Body of pancreas (tissue), 4 donors: ENCODE results near the gene ZNF354B. TPM values are rescaled to one million over a fixed set of nuclear protein-coding genes. Genes with fewer than 3 reads are reported as not detected.

ENCODE experiments used
- ATAC-seq: fragments of 150-250 bp; one replicate; pipeline ENCODE4 v1.9.1; 2016
- DNase-seq, 4 donors: peaks; one replicate each; pipeline ENCODE4 v3.0.0-alpha.2; 2019
- H3K27ac ChIP-seq, 4 donors: fragments of 200-600 bp; sonication (generic); 1 replicate in 3 of 4; 2 replicates in 1 of 4; pipeline versions ENCODE4 v1.5.1 to v1.6.1; 2016 to 2019; ENCODE audit warnings: mild to moderate bottlenecking in 1 of 4, mixed read lengths in 1 of 4, moderate library complexity in 1 of 4
- H3K27me3 ChIP-seq, 2 donors: fragments of 200-600 bp; sonication (generic); one replicate each; pipeline ENCODE4 v1.6.0; 2016; ENCODE audit warnings: mild to moderate bottlenecking in 1 of 2
- H3K36me3 ChIP-seq, 2 donors: fragments of 200-600 bp; sonication (generic); replicated peaks in 1 of 2; 2 replicates each; pipeline ENCODE4 v1.5.1; 2016; ENCODE audit warnings: low read depth in 2 of 2; ENCODE audit not compliant: insufficient read depth in 1 of 2
- H3K4me1 ChIP-seq: fragments of 200-600 bp; sonication (generic); one replicate; pipeline ENCODE4 v1.6.0; 2016
- H3K4me3 ChIP-seq, 2 donors: fragments of 200-600 bp; sonication (generic); 1 replicate in 1 of 2; 2 replicates in 1 of 2; pipeline ENCODE4 v1.5.1; 2016 to 2019
- H3K9me3 ChIP-seq, 3 donors: fragments of 200-600 bp; sonication (generic); 1 replicate in 2 of 3; 2 replicates in 1 of 3; pipeline ENCODE4 v1.5.1; 2016
- POLR2A ChIP-seq, 3 donors: fragments of 450-650 bp; IDR thresholded peaks; one replicate each; pipeline ENCODE4 v1.6.1; 2016; ENCODE audit warnings: antibody characterized with exemption in 3 of 3, mild to moderate bottlenecking in 2 of 3
- WGBS, 2 donors: methylation state at CpG; one replicate each; pipeline ENCODE4 v1.1.5; 2017; 5-methylcytosine and 5-hydroxymethylcytosine counted together
- intact Hi-C: fragments of 100-400 bp; cut with DNase I; formaldehyde crosslinking; loops from one replicate; pipeline ENCODE4 v1.15.1; 2023
- total RNA-seq, 2 donors: library from RNA; depleted of rRNA; stranded (reverse); fragments of >200 nt; gene quantifications; one replicate each; pipeline ENCODE4 v1.1.0, GENCODE V29; 2016
- TF ChIP-seq, protein P1 (sequence below), 7 experiments: fragments of 450-650 bp in 4 of 7; fragments of 200-600 bp in 3 of 7; sonication (generic) in 3 of 7; IDR thresholded peaks; one replicate each; pipeline ENCODE4 v1.5.1; 2016 to 2019; ENCODE audit warnings: antibody characterized with exemption in 7 of 7

Gene ZNF354B
- total RNA-seq: 10 to 100 TPM; 21.3 to 33.9 TPM

DNA sequence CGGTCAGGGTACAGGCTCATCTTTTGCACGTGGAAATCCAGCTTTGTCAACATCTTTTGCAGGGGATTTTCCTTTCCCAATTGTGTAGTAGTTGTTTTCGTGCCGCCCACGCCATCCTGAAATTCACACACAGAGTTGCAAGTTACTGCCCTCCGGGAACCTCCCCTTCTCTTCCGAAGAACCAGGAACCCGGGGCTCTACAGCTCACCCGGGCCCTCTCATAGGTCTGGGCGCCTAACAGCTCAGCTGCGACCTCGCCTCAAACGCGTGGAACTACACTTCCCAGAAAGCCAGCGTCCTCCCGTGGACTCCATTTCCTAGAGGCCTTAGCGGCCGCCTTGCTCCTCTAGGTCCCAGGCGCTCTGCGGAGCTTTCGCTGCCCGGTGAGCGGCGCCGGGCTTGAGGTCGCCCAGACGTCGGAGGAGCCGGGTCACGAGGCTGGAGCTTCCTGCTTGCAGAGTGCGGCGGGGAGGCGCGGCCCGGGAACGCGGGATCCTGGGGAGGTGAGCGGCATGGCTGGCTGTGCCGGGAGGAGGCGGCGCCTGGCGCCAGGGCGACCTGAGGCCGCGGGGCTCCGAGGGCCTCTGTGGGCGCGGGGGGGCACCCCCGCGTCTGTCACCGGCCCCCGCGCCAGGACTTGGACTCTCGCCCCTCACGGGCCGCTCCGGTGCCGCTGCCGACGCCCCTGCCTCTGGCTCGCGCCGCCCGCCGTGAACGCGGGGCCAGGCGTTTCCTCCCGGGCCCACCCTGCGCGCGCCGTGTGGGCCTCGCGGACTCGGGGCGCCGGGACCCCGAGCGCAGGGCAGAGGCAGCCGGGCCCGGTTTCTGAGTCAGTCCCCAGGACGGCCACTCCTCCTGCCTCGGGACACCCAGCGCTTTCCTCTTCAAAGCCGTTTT is at the start of gene ZNF354B:
TSS of gene ZNF354B (plus strand) at position 329 of the 897 bp plus-strand sequence. CDS start 1,095 bp downstream, outside the sequence.
- ATAC-seq: peak; percentile 98
- H3K4me3 ChIP-seq: peak within 1 kb of the TSS; percentile 80 to 95
- H3K27ac ChIP-seq: peak within 1 kb of the TSS; percentile 73 to 88 (median 84)
- no peaks in the 10 kb centered on the region for H3K9me3 ChIP-seq
- peaks cover 13% of the 10 kb centered on the region for H3K4me1 ChIP-seq
- peak; percentile 89 to 95 (median 93) for DNase-seq
- TF ChIP-seq, protein P1, sequence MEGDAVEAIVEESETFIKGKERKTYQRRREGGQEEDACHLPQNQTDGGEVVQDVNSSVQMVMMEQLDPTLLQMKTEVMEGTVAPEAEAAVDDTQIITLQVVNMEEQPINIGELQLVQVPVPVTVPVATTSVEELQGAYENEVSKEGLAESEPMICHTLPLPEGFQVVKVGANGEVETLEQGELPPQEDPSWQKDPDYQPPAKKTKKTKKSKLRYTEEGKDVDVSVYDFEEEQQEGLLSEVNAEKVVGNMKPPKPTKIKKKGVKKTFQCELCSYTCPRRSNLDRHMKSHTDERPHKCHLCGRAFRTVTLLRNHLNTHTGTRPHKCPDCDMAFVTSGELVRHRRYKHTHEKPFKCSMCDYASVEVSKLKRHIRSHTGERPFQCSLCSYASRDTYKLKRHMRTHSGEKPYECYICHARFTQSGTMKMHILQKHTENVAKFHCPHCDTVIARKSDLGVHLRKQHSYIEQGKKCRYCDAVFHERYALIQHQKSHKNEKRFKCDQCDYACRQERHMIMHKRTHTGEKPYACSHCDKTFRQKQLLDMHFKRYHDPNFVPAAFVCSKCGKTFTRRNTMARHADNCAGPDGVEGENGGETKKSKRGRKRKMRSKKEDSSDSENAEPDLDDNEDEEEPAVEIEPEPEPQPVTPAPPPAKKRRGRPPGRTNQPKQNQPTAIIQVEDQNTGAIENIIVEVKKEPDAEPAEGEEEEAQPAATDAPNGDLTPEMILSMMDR (IDR thresholded peaks at IDR 0.05): peak in 2 of 7 experiments; percentile 23 to 32
- TF ChIP-seq POLR2A (IDR thresholded peaks at IDR 0.05): peak; percentile 59 to 79 (median 76)
- H3K36me3 ChIP-seq: no peaks in the 10 kb centered on the region
- 1 to 10% methylated on average over 16 to 66 of the region's 86 CpGs for WGBS, 2 donors
- no peaks in the 10 kb centered on the region for H3K27me3 ChIP-seq
- intact Hi-C loops: loop anchor here (5.0 kb wide), 1 partner anchor 128 kb away; the partner anchor contains the start of gene ZNF354A

DNA sequence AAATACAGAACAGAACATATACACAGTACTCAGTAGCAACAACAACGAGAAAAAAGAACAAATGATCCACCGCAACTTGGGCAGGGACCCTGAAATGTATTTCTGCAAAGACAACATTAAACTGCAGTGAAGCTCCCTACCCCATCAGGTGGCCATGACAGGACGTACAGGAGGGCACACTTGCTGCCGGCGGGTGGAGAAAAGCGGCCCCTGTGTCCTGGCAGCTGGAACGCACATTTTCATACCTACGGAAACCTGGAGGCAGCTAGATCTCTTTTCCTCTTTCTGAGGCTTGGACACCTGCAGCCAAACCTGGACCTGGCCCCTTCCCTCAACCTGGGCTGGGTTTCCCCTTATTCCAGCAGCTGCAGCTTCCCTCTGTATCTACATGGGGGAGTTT is 42.2 kb upstream of the ZNF354B start:
- H3K27ac ChIP-seq: no peak overlapping the region
- H3K36me3 ChIP-seq: no peaks in the 10 kb centered on the region
- WGBS, 2 donors: 63 to 75% methylated on average over 8 of the region's 8 CpGs
- DNase-seq: no peak
- no peaks in the 10 kb centered on the region for H3K4me1 ChIP-seq
- intact Hi-C loops: no loop called here
- TF ChIP-seq POLR2A (IDR thresholded peaks at IDR 0.05): no peak
- TF ChIP-seq, protein P1 (IDR thresholded peaks at IDR 0.05): no peak
- no peaks in the 10 kb centered on the region for H3K9me3 ChIP-seq
- no peak for ATAC-seq
- H3K4me3 ChIP-seq: no peak overlapping the region
- H3K27me3 ChIP-seq: no peaks in the 10 kb centered on the region

DNA sequence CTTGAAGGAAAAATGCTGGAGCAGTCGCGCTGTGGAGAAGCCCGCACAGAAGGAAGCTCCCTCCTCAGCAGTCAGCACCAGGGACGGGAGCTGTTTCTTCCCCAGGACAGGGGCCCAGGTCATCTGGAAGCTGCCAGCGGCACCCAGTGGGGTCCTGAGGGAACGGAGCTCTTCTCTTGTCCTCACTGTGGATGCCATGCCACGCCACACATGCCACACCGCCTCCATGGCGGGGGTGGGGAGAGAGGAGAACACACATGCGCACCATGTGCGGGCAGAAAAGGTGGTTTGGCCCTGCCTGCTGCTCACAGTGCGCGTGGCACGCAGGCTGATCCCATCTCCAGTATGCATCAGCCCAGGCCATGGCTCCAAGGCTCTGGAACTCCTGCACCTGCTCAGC is 41.7 kb upstream of the ZNF354B start:
- WGBS, 2 donors: 70 to 93% methylated on average over 3 to 14 of the region's 14 CpGs
- H3K9me3 ChIP-seq: no peaks in the 10 kb centered on the region
- ATAC-seq: no peak
- no peak overlapping the region for H3K27ac ChIP-seq
- no peaks in the 10 kb centered on the region for H3K27me3 ChIP-seq
- no peaks in the 10 kb centered on the region for H3K4me1 ChIP-seq
- H3K4me3 ChIP-seq: no peak overlapping the region
- no peaks in the 10 kb centered on the region for H3K36me3 ChIP-seq
- TF ChIP-seq POLR2A (IDR thresholded peaks at IDR 0.05): peak in 1 of 3 donors; percentile 13
- TF ChIP-seq, protein P1 (IDR thresholded peaks at IDR 0.05): peak in 1 of 7 experiments; percentile 22
- intact Hi-C loops: no loop called here
- peak in 1 of 4 donors; percentile 53 for DNase-seq

DNA sequence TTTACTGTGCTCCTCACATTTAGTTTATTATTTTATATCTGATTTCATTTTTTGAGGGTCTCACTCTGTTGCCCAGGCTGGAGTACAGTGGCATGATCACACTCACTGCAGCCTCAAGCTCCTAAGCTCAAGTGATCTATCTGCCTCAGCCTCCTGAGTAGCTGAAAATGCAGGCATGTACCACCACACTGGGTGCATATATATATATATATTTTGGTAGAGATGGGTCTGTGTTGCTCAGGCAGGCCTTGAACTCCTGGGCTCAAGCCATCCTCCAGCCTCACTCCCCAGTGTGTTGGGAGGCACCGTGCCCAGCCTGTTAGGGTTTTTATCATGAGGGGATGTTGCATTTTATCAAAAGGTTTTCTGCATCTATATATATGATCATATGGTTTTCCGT is 39.8 kb upstream of the ZNF354B start:
- DNase-seq: no peak
- TF ChIP-seq, protein P1 (IDR thresholded peaks at IDR 0.05): no peak
- no peak for TF ChIP-seq POLR2A (IDR thresholded peaks at IDR 0.05)
- no peaks in the 10 kb centered on the region for H3K36me3 ChIP-seq
- no peaks in the 10 kb centered on the region for H3K9me3 ChIP-seq
- H3K27me3 ChIP-seq: no peaks in the 10 kb centered on the region
- WGBS, 2 donors: 78 to 95% methylated on average over 2 of the region's 2 CpGs
- H3K27ac ChIP-seq: no peak overlapping the region
- no peak overlapping the region for H3K4me3 ChIP-seq
- ATAC-seq: no peak
- intact Hi-C loops: no loop called here
- no peaks in the 10 kb centered on the region for H3K4me1 ChIP-seq
